GM10266 (cell line): ENCODE measurements around the gene PROM2.
"Not testable (repeated sequence)": the region's sequence is repeated elsewhere in the genome, so short reads cannot be mapped to it uniquely, and the experiment has no call there.

Experiments used
- DNase-seq: peaks from one replicate; pipeline ENCODE4 v3.0.0; 2012; ENCODE audit errors: extremely low spot score
- TF ChIP-seq, protein P1 (sequence below): IDR thresholded peaks from 2 replicates; pipeline ENCODE4 v1.5.1; 2012; ENCODE audit warnings: mild to moderate bottlenecking, low read depth; ENCODE audit not compliant: control insufficient read depth, insufficient read depth; ENCODE audit errors: missing control alignments

The PROM2 gene

DNA sequence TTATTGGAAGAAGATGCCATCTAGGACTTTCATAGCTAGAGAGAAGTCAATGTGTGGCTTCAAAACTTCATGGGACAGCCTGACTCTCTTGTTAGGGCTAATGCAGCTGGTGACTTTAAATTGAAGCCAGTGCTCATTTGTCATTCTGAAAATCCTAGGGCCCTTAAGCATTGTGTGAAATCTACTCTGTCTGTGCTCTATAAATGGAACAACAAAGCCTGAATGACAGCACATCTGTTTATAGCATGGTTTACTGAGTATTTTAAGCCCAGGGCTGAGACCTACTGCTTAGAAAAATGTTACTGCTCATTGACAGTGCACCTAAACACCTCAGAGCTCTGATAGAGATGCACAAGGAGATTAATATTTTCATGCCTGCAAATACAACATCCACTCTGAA lies 36.1 kb upstream of the PROM2 start:
- no peak for DNase-seq
- TF ChIP-seq, protein P1, sequence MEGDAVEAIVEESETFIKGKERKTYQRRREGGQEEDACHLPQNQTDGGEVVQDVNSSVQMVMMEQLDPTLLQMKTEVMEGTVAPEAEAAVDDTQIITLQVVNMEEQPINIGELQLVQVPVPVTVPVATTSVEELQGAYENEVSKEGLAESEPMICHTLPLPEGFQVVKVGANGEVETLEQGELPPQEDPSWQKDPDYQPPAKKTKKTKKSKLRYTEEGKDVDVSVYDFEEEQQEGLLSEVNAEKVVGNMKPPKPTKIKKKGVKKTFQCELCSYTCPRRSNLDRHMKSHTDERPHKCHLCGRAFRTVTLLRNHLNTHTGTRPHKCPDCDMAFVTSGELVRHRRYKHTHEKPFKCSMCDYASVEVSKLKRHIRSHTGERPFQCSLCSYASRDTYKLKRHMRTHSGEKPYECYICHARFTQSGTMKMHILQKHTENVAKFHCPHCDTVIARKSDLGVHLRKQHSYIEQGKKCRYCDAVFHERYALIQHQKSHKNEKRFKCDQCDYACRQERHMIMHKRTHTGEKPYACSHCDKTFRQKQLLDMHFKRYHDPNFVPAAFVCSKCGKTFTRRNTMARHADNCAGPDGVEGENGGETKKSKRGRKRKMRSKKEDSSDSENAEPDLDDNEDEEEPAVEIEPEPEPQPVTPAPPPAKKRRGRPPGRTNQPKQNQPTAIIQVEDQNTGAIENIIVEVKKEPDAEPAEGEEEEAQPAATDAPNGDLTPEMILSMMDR: no peak

DNA sequence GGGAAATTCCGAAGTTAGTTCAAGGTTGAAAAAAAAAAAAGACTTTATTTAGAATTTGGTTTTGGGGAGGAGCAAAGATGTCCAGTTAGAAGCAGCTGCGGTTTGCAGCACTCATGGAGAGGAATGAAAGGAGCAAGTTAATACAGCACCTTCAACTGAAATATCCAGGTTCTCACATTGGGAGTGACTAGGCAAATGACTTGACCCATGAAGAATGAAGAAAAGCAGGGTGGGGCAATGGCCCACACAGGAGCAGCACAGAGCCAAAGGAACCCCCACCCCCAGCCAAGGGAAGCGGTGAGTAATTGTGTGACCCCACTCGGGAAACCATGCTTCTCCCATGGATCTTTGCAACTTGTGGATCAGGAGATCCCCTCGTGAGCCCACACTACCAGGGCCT lies 34.2 kb upstream of the PROM2 start:
- DNase-seq: no peak
- TF ChIP-seq, protein P1: no peak

DNA sequence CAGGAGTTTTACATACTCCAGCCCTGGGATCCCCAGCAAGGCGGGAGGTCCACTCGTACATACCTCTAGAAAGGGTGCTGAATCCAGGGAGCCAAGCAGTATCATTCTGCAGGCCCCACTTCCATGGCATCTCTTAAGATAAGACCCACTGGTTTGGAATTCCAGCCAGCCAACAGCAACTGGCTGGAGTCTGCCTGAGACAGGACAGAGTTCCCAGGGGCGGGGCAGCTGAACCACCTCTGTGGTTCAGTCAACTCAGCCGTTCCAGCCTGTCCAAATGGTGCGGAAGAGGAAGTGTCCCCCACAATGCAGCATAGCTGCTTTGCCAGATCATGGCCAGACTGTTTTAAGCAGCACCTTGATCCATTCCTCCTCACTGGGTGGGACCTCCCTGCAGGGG lies 33.7 kb upstream of the PROM2 start:
- no peak for DNase-seq
- TF ChIP-seq, protein P1: no peak

DNA sequence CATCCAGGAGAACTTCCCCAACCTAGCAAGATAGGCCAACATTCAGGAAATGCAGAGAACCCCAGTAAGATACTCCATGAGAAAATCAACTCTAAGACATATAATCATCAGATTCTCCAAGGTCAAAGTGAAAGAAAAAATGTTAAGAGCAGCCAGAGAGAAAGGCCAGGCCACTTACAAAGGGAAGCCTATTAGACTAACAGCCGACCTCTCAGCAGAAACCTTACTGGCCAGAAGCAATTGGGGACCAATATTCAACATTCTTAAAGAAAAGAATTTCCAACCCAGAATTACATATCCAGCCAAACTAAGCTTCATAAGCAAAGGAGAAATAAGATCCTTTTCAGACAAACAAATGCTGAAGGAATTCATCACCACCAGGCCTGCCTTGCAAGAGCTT lies 32.2 kb upstream of the PROM2 start:
- DNase-seq: not testable (repeated sequence)

DNA sequence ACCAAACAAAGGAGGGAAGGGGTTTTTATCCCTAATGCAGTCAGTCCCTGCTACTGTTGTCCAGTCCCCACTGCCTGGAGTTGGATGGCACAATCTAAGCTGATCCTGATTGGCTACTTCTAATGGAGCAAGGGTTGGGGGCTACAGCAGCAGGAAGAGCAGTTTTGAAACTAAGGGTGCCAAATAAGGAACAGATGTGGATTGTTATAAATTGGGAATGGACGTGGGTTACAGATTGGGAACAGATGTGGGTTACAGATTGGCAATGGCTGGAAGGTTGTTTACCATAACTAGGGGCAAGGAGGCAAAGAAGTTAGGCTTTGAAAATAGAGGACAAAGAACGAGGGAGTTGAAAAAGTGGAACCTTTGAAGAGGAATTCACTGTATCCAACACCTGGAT lies 16.0 kb upstream of the PROM2 start:
- DNase-seq: no peak
- TF ChIP-seq, protein P1: no peak

DNA sequence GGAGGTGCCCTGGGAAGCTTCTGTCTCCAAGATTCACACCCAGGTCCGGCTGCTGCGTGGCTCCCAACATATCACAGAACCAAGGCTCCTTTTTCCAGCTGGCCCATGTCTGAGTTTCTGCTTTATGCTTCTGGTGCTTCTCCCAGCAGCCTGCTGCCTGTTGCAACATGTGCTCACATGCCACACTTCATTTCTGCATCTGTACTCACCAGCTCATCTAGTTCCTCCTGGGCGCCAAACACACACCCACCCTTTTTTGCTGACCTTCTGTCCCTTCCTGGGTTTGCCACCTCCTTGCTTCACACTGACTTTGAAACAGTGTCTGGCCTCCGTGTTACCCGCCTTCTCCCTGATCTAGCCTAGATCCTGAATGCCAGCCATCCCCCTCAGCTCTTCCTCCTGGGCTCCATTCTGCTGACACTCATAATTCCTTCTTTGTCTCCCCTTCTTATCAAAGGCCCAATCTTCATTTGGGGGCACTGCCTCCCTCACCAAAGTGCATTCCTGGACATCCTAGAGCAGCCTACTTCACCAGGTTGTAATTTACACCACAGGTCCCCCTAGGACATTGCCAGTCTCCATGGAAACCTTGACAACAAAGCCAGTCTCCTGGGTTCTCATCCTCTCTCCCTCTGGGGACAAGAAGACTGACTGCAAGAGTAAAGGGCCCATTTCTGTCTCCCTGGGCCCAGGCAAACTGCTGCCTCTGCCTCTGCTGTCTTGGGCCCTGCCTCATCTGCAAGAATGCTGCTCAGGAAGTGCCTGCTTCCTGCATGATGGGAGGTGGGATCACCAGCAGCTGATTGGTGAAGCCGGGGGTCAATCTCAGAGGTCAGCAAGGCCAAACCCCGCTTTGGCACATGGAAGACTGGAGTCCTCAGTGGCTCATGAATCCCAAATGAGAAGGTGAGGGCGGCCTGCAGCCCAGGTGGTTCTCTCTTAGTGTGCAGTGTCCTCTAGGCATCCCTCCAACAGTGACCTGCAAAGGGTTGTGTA lies 13.9 kb upstream of the PROM2 start:
- TF ChIP-seq, protein P1: no peak
- no peak for DNase-seq

DNA sequence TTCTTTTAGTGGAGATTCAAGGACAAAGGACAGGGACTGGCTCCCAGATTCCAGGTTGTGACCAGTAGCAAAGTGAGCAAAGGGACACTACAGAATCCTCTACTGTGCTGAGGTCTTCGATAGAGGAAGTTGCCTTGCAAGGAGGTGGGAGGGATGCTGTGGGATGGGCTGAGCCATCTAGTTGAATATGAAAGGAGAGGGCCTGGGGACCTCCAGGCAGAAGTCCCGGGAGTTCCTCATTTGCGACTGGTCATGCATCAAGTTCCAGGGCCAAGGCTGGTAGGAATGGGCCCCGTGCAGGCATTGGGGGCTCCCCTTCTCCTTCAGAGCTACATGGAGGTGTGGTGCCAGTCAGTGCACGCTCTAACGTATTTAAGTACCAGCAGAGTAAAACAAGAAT lies 12.6 kb upstream of the PROM2 start:
- DNase-seq: no peak
- TF ChIP-seq, protein P1: no peak

DNA sequence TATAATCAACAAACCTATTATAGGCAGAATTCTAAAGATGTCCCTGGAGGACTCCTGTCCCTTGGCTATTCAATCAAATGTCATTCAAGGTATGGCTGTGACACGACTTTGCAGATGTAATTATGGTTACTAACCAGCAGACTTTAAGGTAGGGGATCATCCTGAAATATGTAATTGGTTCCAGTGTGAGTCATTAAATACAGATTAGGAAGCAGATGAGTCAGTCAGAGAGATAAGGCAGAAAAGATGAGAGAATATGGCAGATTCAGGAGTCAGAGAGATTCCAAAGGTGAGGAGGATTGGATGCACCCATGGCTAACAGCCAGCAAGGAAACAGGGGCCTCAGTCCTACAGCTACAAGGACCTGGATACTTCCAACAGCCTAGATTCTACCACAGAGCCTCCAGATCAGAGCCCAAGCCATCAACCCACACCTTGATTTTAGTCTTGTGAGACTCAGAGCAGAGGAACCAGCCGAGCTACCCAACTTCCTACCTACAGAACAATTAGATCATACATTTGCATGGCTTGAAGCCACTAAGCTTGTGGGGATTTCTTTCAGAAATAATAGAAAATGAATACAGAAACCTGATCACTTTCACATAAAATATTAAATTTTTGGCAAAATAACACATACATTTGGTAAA lies 11.2 kb upstream of the PROM2 start:
- no peak for DNase-seq
- TF ChIP-seq, protein P1: no peak
